SK-N-SH (cell line): Measurements from ENCODE around the gene DLL3.

Source experiments
- EZH2phosphoT487 ChIP-seq: fragments of 200-600 bp; sonication (generic); IDR thresholded peaks from 2 replicates; pipeline ENCODE4 v1.6.1; 2017; ENCODE audit warnings: low read depth, mixed run types, mild to moderate bottlenecking, antibody characterized with exemption, moderate library complexity, borderline replicate concordance
- POLR2AphosphoS5 ChIP-seq: IDR thresholded peaks from 2 replicates; pipeline ENCODE4 v1.6.1; 2012; ENCODE audit warnings: low read depth, low read length
- SIN3A ChIP-seq: IDR thresholded peaks from 2 replicates; pipeline ENCODE4 v1.6.1; 2012; ENCODE audit warnings: low read depth, mild to moderate bottlenecking, low read length, moderate library complexity, borderline replicate concordance
- TF ChIP-seq, protein P1 (sequence below): fragments of 200-600 bp; sonication (generic); IDR thresholded peaks from 2 replicates; pipeline ENCODE4 v1.6.1; 2017; ENCODE audit warnings: antibody characterized with exemption, mild to moderate bottlenecking, moderate library complexity
- TF ChIP-seq, protein P2 (sequence below): IDR thresholded peaks from 2 replicates; pipeline ENCODE4 v1.6.1; 2012; ENCODE audit warnings: mild to moderate bottlenecking, low read depth, low read length, moderate library complexity
- TF ChIP-seq, protein P3 (sequence below): IDR thresholded peaks from 2 replicates; pipeline ENCODE4 v1.4.0; 2012; ENCODE audit warnings: low read depth, borderline replicate concordance
- TF ChIP-seq, protein P4 (sequence below): IDR thresholded peaks from 2 replicates; pipeline ENCODE4 v1.4.0; 2012; ENCODE audit warnings: low read depth

- TF ChIP-seq, protein P1, sequence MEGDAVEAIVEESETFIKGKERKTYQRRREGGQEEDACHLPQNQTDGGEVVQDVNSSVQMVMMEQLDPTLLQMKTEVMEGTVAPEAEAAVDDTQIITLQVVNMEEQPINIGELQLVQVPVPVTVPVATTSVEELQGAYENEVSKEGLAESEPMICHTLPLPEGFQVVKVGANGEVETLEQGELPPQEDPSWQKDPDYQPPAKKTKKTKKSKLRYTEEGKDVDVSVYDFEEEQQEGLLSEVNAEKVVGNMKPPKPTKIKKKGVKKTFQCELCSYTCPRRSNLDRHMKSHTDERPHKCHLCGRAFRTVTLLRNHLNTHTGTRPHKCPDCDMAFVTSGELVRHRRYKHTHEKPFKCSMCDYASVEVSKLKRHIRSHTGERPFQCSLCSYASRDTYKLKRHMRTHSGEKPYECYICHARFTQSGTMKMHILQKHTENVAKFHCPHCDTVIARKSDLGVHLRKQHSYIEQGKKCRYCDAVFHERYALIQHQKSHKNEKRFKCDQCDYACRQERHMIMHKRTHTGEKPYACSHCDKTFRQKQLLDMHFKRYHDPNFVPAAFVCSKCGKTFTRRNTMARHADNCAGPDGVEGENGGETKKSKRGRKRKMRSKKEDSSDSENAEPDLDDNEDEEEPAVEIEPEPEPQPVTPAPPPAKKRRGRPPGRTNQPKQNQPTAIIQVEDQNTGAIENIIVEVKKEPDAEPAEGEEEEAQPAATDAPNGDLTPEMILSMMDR, result no peak
- TF ChIP-seq POLR2AphosphoS5 (no peak), EZH2phosphoT487 (no peak), SIN3A (no peak)
- TF ChIP-seq, protein P2, sequence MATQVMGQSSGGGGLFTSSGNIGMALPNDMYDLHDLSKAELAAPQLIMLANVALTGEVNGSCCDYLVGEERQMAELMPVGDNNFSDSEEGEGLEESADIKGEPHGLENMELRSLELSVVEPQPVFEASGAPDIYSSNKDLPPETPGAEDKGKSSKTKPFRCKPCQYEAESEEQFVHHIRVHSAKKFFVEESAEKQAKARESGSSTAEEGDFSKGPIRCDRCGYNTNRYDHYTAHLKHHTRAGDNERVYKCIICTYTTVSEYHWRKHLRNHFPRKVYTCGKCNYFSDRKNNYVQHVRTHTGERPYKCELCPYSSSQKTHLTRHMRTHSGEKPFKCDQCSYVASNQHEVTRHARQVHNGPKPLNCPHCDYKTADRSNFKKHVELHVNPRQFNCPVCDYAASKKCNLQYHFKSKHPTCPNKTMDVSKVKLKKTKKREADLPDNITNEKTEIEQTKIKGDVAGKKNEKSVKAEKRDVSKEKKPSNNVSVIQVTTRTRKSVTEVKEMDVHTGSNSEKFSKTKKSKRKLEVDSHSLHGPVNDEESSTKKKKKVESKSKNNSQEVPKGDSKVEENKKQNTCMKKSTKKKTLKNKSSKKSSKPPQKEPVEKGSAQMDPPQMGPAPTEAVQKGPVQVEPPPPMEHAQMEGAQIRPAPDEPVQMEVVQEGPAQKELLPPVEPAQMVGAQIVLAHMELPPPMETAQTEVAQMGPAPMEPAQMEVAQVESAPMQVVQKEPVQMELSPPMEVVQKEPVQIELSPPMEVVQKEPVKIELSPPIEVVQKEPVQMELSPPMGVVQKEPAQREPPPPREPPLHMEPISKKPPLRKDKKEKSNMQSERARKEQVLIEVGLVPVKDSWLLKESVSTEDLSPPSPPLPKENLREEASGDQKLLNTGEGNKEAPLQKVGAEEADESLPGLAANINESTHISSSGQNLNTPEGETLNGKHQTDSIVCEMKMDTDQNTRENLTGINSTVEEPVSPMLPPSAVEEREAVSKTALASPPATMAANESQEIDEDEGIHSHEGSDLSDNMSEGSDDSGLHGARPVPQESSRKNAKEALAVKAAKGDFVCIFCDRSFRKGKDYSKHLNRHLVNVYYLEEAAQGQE, result no peak
- TF ChIP-seq, protein P3, sequence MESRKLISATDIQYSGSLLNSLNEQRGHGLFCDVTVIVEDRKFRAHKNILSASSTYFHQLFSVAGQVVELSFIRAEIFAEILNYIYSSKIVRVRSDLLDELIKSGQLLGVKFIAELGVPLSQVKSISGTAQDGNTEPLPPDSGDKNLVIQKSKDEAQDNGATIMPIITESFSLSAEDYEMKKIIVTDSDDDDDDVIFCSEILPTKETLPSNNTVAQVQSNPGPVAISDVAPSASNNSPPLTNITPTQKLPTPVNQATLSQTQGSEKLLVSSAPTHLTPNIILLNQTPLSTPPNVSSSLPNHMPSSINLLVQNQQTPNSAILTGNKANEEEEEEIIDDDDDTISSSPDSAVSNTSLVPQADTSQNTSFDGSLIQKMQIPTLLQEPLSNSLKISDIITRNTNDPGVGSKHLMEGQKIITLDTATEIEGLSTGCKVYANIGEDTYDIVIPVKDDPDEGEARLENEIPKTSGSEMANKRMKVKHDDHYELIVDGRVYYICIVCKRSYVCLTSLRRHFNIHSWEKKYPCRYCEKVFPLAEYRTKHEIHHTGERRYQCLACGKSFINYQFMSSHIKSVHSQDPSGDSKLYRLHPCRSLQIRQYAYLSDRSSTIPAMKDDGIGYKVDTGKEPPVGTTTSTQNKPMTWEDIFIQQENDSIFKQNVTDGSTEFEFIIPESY, result no peak
- TF ChIP-seq, protein P4, sequence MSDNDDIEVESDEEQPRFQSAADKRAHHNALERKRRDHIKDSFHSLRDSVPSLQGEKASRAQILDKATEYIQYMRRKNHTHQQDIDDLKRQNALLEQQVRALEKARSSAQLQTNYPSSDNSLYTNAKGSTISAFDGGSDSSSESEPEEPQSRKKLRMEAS, result no peak
Observed at GRCh38 chr19:39509233-39509632, 10.5 kb downstream of the DLL3 start.
